HepG2 (cell line): ENCODE data around the gene LMAN2. TPM values are rescaled to one million over a fixed set of nuclear protein-coding genes. Genes with fewer than 3 reads are reported as not detected.
A peak's percentile ranks its signal among the peaks of the same experiment; 100 is the strongest.

Experiments used
- GATAD1 ChIP-seq: IDR thresholded peaks from 2 replicates; pipeline ENCODE4 v1.6.1; 2016; ENCODE audit warnings: missing genetic modification reagents, missing compliant biosample characterization
- GTF3A ChIP-seq: sonication (generic); formaldehyde crosslinking; conservative IDR thresholded peaks from 2 replicates; pipeline ENCODE4 v1.4.0; 2020; ENCODE audit warnings: mild to moderate bottlenecking, missing genetic modification reagents
- HMGXB4 ChIP-seq, 2 experiments: sonication (generic) in 1 of 2; formaldehyde crosslinking in 1 of 2; IDR thresholded peaks; 2 replicates each; pipeline versions ENCODE4 v1.4.0 to v1.6.1; 2018 to 2020; ENCODE audit warnings: missing genetic modification reagents in 2 of 2, borderline replicate concordance in 1 of 2, low read depth in 1 of 2, mild to moderate bottlenecking in 1 of 2, missing biosample characterization in 1 of 2
- KLF9 ChIP-seq: IDR thresholded peaks from 2 replicates; pipeline ENCODE4 v1.6.1; 2016; ENCODE audit warnings: low read depth
- POLR2AphosphoS2 ChIP-seq: IDR thresholded peaks from 2 replicates; pipeline ENCODE4 v1.6.1; 2011; ENCODE audit warnings: low read depth, low read length, improper control_type of control experiment
- SRF ChIP-seq: IDR thresholded peaks from 2 replicates; pipeline ENCODE4 v1.6.1; 2011; ENCODE audit warnings: mild to moderate bottlenecking, low read depth, low read length, moderate library complexity
- TCF7L2 ChIP-seq: IDR thresholded peaks from 2 replicates; pipeline ENCODE4 v1.6.1; 2011; ENCODE audit warnings: mild to moderate bottlenecking, low read depth, low read length, moderate library complexity
- ZFYVE20 ChIP-seq: sonication (generic); formaldehyde crosslinking; IDR thresholded peaks from 2 replicates; pipeline ENCODE4 v1.8.0; 2023; ENCODE audit warnings: low read depth, mild to moderate bottlenecking, moderate library complexity, missing genetic modification reagents, borderline replicate concordance
- ZNF264 ChIP-seq: sonication (generic); formaldehyde crosslinking; IDR thresholded peaks from 2 replicates; pipeline ENCODE4 v1.4.0; 2020; ENCODE audit warnings: missing genetic modification reagents
- ZNF446 ChIP-seq: sonication (generic); formaldehyde crosslinking; IDR thresholded peaks from 2 replicates; pipeline ENCODE4 v1.5.0; 2020; ENCODE audit warnings: mild to moderate bottlenecking, missing genetic modification reagents
- ZNF572 ChIP-seq: sonication (generic); formaldehyde crosslinking; IDR thresholded peaks from 2 replicates; pipeline ENCODE4 v1.5.1; 2020; ENCODE audit warnings: mild to moderate bottlenecking, missing genetic modification reagents
- ZNF639 ChIP-seq: conservative IDR thresholded peaks from 2 replicates; pipeline ENCODE4 v1.6.1; 2018; ENCODE audit warnings: missing genetic modification reagents
- ZSCAN12 ChIP-seq: sonication (generic); formaldehyde crosslinking; IDR thresholded peaks from 2 replicates; pipeline ENCODE4 v1.9.0; 2021; ENCODE audit warnings: mild to moderate bottlenecking, missing genetic modification reagents
- ZSCAN29 ChIP-seq: sonication (generic); formaldehyde crosslinking; conservative IDR thresholded peaks from 2 replicates; pipeline ENCODE4 v1.4.0; 2020; ENCODE audit warnings: mild to moderate bottlenecking, missing genetic modification reagents
- polyA plus RNA-seq, 8 experiments: library from polyadenylated mRNA; depleted of rRNA in 3 of 8; stranded (reverse) in 7 of 8; unstranded in 1 of 8; fragments of >200 nt; fragmentation: Illumina TruSeq in 4 of 8; extraction: Trizol in 4 of 8; gene quantifications; 2 replicates each; pipeline versions ENCODE4 v1.2.1 to v1.2.3, GENCODE V29; 2011 to 2016; ENCODE audit warnings: low read depth in 4 of 8, missing spikeins in 1 of 8, mixed read lengths in 1 of 8; ENCODE audit not compliant: insufficient read depth in 1 of 8
- total RNA-seq, 5 experiments: library from RNA; depleted of rRNA; stranded (reverse); fragments of >200 nt; fragmentation: Illumina TruSeq; extraction: Trizol; gene quantifications; 2 replicates each; pipeline ENCODE4 v1.2.3, GENCODE V29; 2016; ENCODE audit warnings: low read depth in 1 of 5
- TF ChIP-seq, protein P1 (sequence below): sonication (generic); formaldehyde crosslinking; conservative IDR thresholded peaks from 2 replicates; pipeline ENCODE4 v1.8.0; 2022; ENCODE audit warnings: low read depth, missing genetic modification reagents
- TF ChIP-seq, protein P2 (sequence below): sonication (generic); formaldehyde crosslinking; IDR thresholded peaks from 2 replicates; pipeline ENCODE4 v1.4.0; 2020; ENCODE audit warnings: mild to moderate bottlenecking, missing genetic modification reagents
- TF ChIP-seq, protein P3 (sequence below): sonication (generic); formaldehyde crosslinking; IDR thresholded peaks from 2 replicates; pipeline ENCODE4 v1.5.0; 2020; ENCODE audit warnings: mild to moderate bottlenecking, missing genetic modification reagents, moderate library complexity

LMAN2 gene
- total and polyA plus RNA-seq, 2 of the 13 experiments (the other 11 are each of a cell fraction or from before 2014, with no cell fraction given), result 191 to 197 TPM

GRCh38 chr5:177378884-177379883 is 27.7 kb upstream of the LMAN2 start (continued):
- TF ChIP-seq ZNF639 (CRISPR knock-in tag) (no peak), ZFYVE20 (CRISPR knock-in tag) (no peak), GTF3A (CRISPR knock-in tag) (no peak), ZNF264 (CRISPR knock-in tag) (peak; percentile 90), KLF9 (CRISPR knock-in tag) (0 out of 2 replicates have a peak, but pooled peaks have one; percentile 4), SRF (peak; percentile 64), ZSCAN29 (CRISPR knock-in tag) (no peak), HMGXB4 (CRISPR knock-in tag; IDR thresholded peaks at IDR 0.05; ENCODE audit: borderline replicate concordance in 1 of 2, low read depth in 1 of 2) (peak; percentile 61 to 63; a peak in 3 of 4 replicates), POLR2AphosphoS2 (no peak), TCF7L2 (no peak), GATAD1 (CRISPR knock-in tag) (no peak), ZSCAN12 (CRISPR knock-in tag) (peak; percentile 85; the same call in 1 of the 2 replicates), ZNF446 (CRISPR knock-in tag) (no peak), ZNF572 (no peak)
- TF ChIP-seq, protein P1, sequence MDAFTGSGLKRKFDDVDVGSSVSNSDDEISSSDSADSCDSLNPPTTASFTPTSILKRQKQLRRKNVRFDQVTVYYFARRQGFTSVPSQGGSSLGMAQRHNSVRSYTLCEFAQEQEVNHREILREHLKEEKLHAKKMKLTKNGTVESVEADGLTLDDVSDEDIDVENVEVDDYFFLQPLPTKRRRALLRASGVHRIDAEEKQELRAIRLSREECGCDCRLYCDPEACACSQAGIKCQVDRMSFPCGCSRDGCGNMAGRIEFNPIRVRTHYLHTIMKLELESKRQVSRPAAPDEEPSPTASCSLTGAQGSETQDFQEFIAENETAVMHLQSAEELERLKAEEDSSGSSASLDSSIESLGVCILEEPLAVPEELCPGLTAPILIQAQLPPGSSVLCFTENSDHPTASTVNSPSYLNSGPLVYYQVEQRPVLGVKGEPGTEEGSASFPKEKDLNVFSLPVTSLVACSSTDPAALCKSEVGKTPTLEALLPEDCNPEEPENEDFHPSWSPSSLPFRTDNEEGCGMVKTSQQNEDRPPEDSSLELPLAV, result no peak
- TF ChIP-seq, protein P2, sequence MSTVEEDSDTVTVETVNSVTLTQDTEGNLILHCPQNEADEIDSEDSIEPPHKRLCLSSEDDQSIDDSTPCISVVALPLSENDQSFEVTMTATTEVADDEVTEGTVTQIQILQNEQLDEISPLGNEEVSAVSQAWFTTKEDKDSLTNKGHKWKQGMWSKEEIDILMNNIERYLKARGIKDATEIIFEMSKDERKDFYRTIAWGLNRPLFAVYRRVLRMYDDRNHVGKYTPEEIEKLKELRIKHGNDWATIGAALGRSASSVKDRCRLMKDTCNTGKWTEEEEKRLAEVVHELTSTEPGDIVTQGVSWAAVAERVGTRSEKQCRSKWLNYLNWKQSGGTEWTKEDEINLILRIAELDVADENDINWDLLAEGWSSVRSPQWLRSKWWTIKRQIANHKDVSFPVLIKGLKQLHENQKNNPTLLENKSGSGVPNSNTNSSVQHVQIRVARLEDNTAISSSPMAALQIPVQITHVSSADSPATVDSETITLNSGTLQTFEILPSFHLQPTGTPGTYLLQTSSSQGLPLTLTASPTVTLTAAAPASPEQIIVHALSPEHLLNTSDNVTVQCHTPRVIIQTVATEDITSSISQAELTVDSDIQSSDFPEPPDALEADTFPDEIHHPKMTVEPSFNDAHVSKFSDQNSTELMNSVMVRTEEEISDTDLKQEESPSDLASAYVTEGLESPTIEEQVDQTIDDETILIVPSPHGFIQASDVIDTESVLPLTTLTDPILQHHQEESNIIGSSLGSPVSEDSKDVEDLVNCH (CRISPR knock-in tag), result no peak
- TF ChIP-seq, protein P3, sequence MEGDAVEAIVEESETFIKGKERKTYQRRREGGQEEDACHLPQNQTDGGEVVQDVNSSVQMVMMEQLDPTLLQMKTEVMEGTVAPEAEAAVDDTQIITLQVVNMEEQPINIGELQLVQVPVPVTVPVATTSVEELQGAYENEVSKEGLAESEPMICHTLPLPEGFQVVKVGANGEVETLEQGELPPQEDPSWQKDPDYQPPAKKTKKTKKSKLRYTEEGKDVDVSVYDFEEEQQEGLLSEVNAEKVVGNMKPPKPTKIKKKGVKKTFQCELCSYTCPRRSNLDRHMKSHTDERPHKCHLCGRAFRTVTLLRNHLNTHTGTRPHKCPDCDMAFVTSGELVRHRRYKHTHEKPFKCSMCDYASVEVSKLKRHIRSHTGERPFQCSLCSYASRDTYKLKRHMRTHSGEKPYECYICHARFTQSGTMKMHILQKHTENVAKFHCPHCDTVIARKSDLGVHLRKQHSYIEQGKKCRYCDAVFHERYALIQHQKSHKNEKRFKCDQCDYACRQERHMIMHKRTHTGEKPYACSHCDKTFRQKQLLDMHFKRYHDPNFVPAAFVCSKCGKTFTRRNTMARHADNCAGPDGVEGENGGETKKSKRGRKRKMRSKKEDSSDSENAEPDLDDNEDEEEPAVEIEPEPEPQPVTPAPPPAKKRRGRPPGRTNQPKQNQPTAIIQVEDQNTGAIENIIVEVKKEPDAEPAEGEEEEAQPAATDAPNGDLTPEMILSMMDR, result no peak
